B cell (primary cell): ENCODE results near the gene TARP.

ENCODE experiments used
- ATAC-seq: fragments of 200-7000 bp; cut with Tn5 transposase; one replicate; pipeline ENCODE4 v1.10.0; 2021; ENCODE audit warnings: low read depth, mild to moderate bottlenecking, moderate number of reproducible peaks, moderate library complexity
- CTCF ChIA-PET: fragments of 350-600 bp; sonication (Branson Sonifier 250); formaldehyde crosslinking; loops from one replicate; lab custom pipeline; 2021; ENCODE audit warnings: antibody characterized with exemption, inconsistent platforms; lab: Charles Lee
- POLR2A ChIA-PET: fragments of 350-600 bp; sonication (Branson Sonifier 250); formaldehyde crosslinking; loops from one replicate; lab custom pipeline; 2021; ENCODE audit warnings: antibody characterized with exemption; lab: Charles Lee
- DNase-seq: peaks from one replicate; pipeline ENCODE4 v3.0.0; 2013
- H2AFZ ChIP-seq: 2 replicates; pipeline ENCODE4 v1.6.1; 2012; ENCODE audit warnings: mild to moderate bottlenecking, low read depth, low read length; ENCODE audit not compliant: insufficient read depth, poor library complexity, severe bottlenecking
- H3K27ac ChIP-seq, 2 donors: 1 replicate in 1 of 2; 2 replicates in 1 of 2; pipeline ENCODE4 v1.5.1; 2012 to 2013; ENCODE audit warnings: low read length in 2 of 2, mild to moderate bottlenecking in 2 of 2, moderate library complexity in 1 of 2
- H3K27me3 ChIP-seq, 4 experiments: fragments of 200-600 bp in 1 of 4; sonication (generic) in 1 of 4; replicated peaks in 1 of 4; 1 replicate in 2 of 4; 2 replicates in 2 of 4; pipeline versions ENCODE4 v1.6.1 to v1.7.0; 2013 to 2016; ENCODE audit warnings: low read length in 3 of 4, mild to moderate bottlenecking in 2 of 4, mixed read lengths in 1 of 4, moderate library complexity in 1 of 4; ENCODE audit not compliant: insufficient read depth in 4 of 4, control insufficient read depth in 3 of 4; ENCODE audit errors: control extremely low read depth in 1 of 4
- H3K36me3 ChIP-seq, 2 experiments: replicated peaks in 1 of 2; 1 replicate in 1 of 2; 2 replicates in 1 of 2; pipeline versions ENCODE4 v1.6.1 to v1.7.1; 2013; ENCODE audit warnings: low read length in 1 of 2; ENCODE audit not compliant: insufficient read depth in 2 of 2, control insufficient read depth in 1 of 2; ENCODE audit errors: control extremely low read depth in 1 of 2, extremely low read depth in 1 of 2
- H3K4me1 ChIP-seq, 2 donors: fragments of 200-600 bp in 1 of 2; sonication (generic) in 1 of 2; 1 replicate in 1 of 2; 2 replicates in 1 of 2; pipeline versions ENCODE4 v1.5.1 to v1.6.1; 2013 to 2017; ENCODE audit warnings: low read length in 2 of 2; ENCODE audit not compliant: control insufficient read depth in 2 of 2, insufficient read depth in 2 of 2
- H3K4me2 ChIP-seq: replicated peaks from 2 replicates; pipeline ENCODE3; 2012; ENCODE audit warnings: mild to moderate bottlenecking, low read depth, low read length; ENCODE audit not compliant: poor library complexity, severe bottlenecking
- H3K4me3 ChIP-seq, 5 experiments: fragments of 200-600 bp in 1 of 5; sonication (generic) in 1 of 5; 1 replicate in 3 of 5; 2 replicates in 2 of 5; pipeline versions ENCODE4 v1.5.1 to v1.7.0; 2011 to 2016; ENCODE audit warnings: low read length in 4 of 5, mild to moderate bottlenecking in 4 of 5, low read depth in 2 of 5, control low read depth in 1 of 5, moderate library complexity in 1 of 5; ENCODE audit not compliant: insufficient read depth in 1 of 5; ENCODE audit errors: control extremely low read depth in 1 of 5, extremely low read depth in 1 of 5
- H3K79me2 ChIP-seq: fragments of 200-600 bp; sonication (generic); one replicate; pipeline ENCODE4 v1.6.0; 2016; ENCODE audit warnings: low read length; ENCODE audit not compliant: control insufficient read depth, insufficient read depth
- H3K9ac ChIP-seq: fragments of 200-600 bp; sonication (generic); 2 replicates; pipeline ENCODE4 v1.6.1; 2017; ENCODE audit warnings: mild to moderate bottlenecking, low read length, moderate library complexity
- H3K9me3 ChIP-seq, 3 donors: one replicate each; pipeline versions ENCODE4 v1.6.1 to v1.7.1; 2013; ENCODE audit warnings: low read length in 2 of 3; ENCODE audit not compliant: control insufficient read depth in 2 of 3, insufficient read depth in 1 of 3; ENCODE audit errors: control extremely low read depth in 1 of 3
- H4K20me1 ChIP-seq: 2 replicates; pipeline ENCODE4 v1.6.0; 2012; ENCODE audit warnings: mild to moderate bottlenecking, low read length; ENCODE audit not compliant: insufficient read depth, control insufficient read depth, poor library complexity, severe bottlenecking
- H3K27ac Mint-ChIP-seq: one replicate; pipeline ENCODE4 v1.8.0; 2021; ENCODE audit warnings: mixed read lengths
- H3K27me3 Mint-ChIP-seq: one replicate; pipeline ENCODE4 v1.8.0; 2021; ENCODE audit warnings: mixed read lengths
- H3K4me1 Mint-ChIP-seq: one replicate; pipeline ENCODE4 v1.8.0; 2021; ENCODE audit warnings: mixed read lengths
- H3K4me3 Mint-ChIP-seq: one replicate; pipeline ENCODE4 v1.8.0; 2021; ENCODE audit warnings: mixed read lengths
- H3K9me3 Mint-ChIP-seq: one replicate; pipeline ENCODE4 v1.8.0; 2022; ENCODE audit warnings: mixed read lengths; ENCODE audit not compliant: insufficient read depth
- EZH2 ChIP-seq: IDR thresholded peaks from 2 replicates; pipeline ENCODE4 v1.6.1; 2012; ENCODE audit warnings: borderline replicate concordance, low read depth, mild to moderate bottlenecking, moderate library complexity, low read length; ENCODE audit not compliant: insufficient read depth, poor library complexity, severe bottlenecking
- WGBS: methylation state at CpG from one replicate; pipeline ENCODE4 v1.1.5; 2013; ENCODE audit warnings: missing lambda C conversion rate; ENCODE audit not compliant: insufficient coverage; 5-methylcytosine and 5-hydroxymethylcytosine counted together
- intact Hi-C: fragments of 100-400 bp; cut with micrococcal nuclease; formaldehyde crosslinking; loops from one replicate; pipeline ENCODE4 v1.10.0; 2022
- TF ChIP-seq, protein P1 (sequence below): fragments of 200-600 bp; IDR thresholded peaks from one replicate; pipeline ENCODE4 v1.8.0; 2022; ENCODE audit warnings: antibody characterized with exemption, mild to moderate bottlenecking

Gene TARP

DNA sequence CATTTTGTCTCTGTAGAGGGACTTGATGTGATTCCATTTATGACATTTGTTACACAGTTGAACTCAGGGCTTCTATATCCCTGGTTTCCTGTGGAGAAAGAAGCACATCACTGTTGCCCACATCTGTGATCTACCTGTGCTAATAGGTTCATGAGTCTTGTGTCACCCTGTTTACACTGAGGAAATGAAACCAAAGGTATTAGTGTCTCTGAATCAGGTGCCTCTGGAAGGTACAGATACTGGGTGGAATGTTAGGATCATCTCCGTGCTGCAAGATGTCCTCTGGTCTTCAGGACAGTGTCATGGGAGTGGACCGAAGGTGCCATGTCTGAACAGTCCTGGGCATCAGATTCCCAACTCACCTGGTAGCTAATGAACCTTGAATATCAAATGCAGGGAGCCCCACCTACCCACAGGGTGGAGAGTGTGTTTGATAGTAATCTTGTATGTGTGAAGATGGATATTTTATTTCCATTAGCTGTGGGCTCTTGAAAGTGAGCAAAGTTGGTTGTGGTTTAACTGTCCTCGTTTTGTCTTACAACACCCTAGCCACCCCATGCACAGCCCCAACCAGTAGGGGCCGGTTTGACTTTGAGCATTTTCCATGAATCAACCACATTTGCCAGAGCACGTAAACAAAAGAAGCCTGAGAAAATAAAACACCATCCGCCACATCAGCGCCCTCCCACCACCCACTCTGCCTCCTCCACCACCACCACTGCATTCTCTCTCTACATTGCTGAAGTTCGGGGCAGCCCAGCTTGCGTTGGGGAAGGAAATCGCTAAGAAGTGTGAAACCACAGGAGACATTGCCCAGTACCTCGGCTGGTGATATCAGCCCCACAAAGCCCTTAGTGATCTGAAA, 40.7 kb downstream of the TARP start:
- Mint-ChIP-seq H3K27me3 (no peaks in the 10 kb centered on the region), H3K27ac (peak overlapping the region; percentile 16), H3K9me3 (no peaks in the 10 kb centered on the region), H3K4me3 (peak overlapping the region; percentile 29), H3K4me1 (peaks cover 16% of the 10 kb centered on the region)
- TF ChIP-seq, protein P1, sequence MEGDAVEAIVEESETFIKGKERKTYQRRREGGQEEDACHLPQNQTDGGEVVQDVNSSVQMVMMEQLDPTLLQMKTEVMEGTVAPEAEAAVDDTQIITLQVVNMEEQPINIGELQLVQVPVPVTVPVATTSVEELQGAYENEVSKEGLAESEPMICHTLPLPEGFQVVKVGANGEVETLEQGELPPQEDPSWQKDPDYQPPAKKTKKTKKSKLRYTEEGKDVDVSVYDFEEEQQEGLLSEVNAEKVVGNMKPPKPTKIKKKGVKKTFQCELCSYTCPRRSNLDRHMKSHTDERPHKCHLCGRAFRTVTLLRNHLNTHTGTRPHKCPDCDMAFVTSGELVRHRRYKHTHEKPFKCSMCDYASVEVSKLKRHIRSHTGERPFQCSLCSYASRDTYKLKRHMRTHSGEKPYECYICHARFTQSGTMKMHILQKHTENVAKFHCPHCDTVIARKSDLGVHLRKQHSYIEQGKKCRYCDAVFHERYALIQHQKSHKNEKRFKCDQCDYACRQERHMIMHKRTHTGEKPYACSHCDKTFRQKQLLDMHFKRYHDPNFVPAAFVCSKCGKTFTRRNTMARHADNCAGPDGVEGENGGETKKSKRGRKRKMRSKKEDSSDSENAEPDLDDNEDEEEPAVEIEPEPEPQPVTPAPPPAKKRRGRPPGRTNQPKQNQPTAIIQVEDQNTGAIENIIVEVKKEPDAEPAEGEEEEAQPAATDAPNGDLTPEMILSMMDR: no peak
- no peak for TF ChIP-seq EZH2
- Histone ChIP-seq H3K9ac (no peak overlapping the region), H3K9me3 (no peaks in the 10 kb centered on the region), H3K4me2 (peak overlapping the region; percentile 32), H4K20me1 (no peaks in the 10 kb centered on the region), H3K4me3 (no peak overlapping the region), H3K27me3 (no peaks in the 10 kb centered on the region), H3K36me3 (peaks cover 0 to 21% of the 10 kb centered on the region in 2 experiments), H2AFZ (no peak overlapping the region), H3K27ac (no peak overlapping the region), H3K4me1 (peaks cover 8 to 9% of the 10 kb centered on the region in 2 donors), H3K79me2 (no peaks in the 10 kb centered on the region)
- WGBS: 5% methylated on average over 9 of the region's 11 CpGs
- DNase-seq: peak; percentile 29
- ATAC-seq: peak; percentile 39
- ChIA-PET POLR2A (no interaction called here), CTCF (interaction anchor here (1.3 kb wide), 1 partner anchor 12 kb away, joined by 3 read pairs; no protein-coding TSS in a partner anchor)
- intact Hi-C loops: no loop called here
